Measurements from ENCODE around the gene CDH8. TPM values are rescaled to one million over a fixed set of nuclear protein-coding genes. Genes with fewer than 3 reads are reported as not detected.

Gene CDH8
- total RNA-seq, 2 donors from 2014 or later = not detected

DNA sequence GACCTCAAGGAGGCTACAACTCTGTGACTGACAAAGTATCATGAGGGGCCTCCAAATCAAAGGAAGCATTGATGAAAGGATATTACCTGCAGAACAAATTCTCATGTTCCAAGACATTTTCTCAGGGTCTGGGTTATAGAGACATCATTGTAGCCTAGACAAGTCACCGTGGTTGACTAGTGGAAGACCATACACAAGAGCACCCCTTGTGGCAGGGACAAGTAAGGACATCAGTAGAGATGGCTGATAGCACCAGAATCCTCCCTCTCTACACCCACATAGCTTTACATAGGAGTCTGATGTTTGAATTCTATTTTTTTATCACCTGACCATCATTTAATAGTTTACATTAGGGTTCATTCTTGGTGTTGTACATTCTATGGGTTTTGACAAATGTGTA lies 32.5 kb upstream of the CDH8 start:
- no peak overlapping the region for H3K27ac ChIP-seq
- H3K4me1 ChIP-seq = no peaks in the 10 kb centered on the region
- 71 to 95% methylated on average over 1 of the region's 1 CpG for WGBS, 2 donors
- DNase-seq (no peak), ATAC-seq (no peak)
- intact Hi-C loops (cut with DNase I) = no loop called here
- H3K36me3 ChIP-seq (replicated peaks in 1 of 2; ENCODE audit: insufficient read depth in 1 of 2, low read depth in 2 of 2) = no peaks in the 10 kb centered on the region
- no peaks in the 10 kb centered on the region for H3K27me3 ChIP-seq
- no peak overlapping the region for H3K4me3 ChIP-seq
- H3K9me3 ChIP-seq = no peaks in the 10 kb centered on the region
- TF ChIP-seq POLR2A (IDR thresholded peaks at IDR 0.05) = no peak

DNA sequence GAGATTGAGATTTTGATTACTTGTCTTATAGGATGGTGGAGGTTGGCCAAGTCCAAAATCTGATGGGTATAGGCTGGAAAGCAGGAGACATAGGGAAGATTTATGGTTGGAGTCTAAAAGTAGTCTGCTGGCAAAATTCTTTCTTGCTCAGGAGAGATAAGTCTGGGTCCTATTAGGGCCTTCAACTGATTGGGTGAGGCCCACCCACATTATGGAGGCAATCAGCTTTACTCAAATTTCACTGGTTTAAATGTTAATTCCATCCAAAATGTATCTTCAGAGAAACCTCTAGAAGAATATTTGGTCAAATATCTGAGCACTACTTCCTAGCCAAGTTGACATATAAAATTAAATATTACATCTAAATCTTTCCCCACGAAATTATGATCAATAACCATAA lies 31.7 kb upstream of the CDH8 start:
- no peak overlapping the region for H3K27ac ChIP-seq
- 33 to 51% methylated on average over 1 of the region's 1 CpG for WGBS, 2 donors
- no peaks in the 10 kb centered on the region for H3K36me3 ChIP-seq (replicated peaks in 1 of 2; ENCODE audit: insufficient read depth in 1 of 2, low read depth in 2 of 2)
- no peak for DNase-seq
- H3K27me3 ChIP-seq = no peaks in the 10 kb centered on the region
- ATAC-seq = no peak
- no peak overlapping the region for H3K4me3 ChIP-seq
- no peaks in the 10 kb centered on the region for H3K4me1 ChIP-seq
- TF ChIP-seq POLR2A (IDR thresholded peaks at IDR 0.05) = no peak
- TF ChIP-seq, protein P1, sequence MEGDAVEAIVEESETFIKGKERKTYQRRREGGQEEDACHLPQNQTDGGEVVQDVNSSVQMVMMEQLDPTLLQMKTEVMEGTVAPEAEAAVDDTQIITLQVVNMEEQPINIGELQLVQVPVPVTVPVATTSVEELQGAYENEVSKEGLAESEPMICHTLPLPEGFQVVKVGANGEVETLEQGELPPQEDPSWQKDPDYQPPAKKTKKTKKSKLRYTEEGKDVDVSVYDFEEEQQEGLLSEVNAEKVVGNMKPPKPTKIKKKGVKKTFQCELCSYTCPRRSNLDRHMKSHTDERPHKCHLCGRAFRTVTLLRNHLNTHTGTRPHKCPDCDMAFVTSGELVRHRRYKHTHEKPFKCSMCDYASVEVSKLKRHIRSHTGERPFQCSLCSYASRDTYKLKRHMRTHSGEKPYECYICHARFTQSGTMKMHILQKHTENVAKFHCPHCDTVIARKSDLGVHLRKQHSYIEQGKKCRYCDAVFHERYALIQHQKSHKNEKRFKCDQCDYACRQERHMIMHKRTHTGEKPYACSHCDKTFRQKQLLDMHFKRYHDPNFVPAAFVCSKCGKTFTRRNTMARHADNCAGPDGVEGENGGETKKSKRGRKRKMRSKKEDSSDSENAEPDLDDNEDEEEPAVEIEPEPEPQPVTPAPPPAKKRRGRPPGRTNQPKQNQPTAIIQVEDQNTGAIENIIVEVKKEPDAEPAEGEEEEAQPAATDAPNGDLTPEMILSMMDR (IDR thresholded peaks at IDR 0.05) = no peak
- no peaks in the 10 kb centered on the region for H3K9me3 ChIP-seq
- intact Hi-C loops (cut with DNase I) = no loop called here

DNA sequence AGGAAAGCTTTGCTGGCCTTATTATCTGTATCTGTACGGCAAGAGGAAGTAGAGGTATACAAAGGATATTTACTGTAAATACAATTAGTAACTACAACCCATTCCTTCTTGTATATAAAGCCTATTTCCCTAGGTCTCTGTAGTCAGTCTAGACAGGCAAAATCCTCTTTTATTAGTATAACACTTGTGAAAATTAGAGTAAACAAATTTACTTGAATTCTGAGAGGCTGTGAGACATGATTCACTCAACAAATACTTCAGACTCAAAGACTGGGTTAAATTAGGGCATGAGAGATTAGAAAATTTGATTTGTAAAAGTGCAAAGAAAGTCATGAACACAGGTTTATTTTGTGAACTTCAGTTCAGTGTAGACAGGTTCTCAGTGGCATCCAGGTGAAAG lies 30.9 kb upstream of the CDH8 start:
- Histone ChIP-seq H3K9me3 (no peaks in the 10 kb centered on the region), H3K4me3 (no peak overlapping the region), H3K27ac (no peak overlapping the region), H3K4me1 (no peaks in the 10 kb centered on the region), H3K36me3 (replicated peaks in 1 of 2; ENCODE audit: insufficient read depth in 1 of 2, low read depth in 2 of 2) (no peaks in the 10 kb centered on the region), H3K27me3 (no peaks in the 10 kb centered on the region)
- TF ChIP-seq, protein P1 (IDR thresholded peaks at IDR 0.05) = no peak
- no peak for TF ChIP-seq POLR2A (IDR thresholded peaks at IDR 0.05)
- no peak for ATAC-seq
- WGBS, 2 donors = 32 to 63% methylated on average over 1 of the region's 1 CpG
- no peak for DNase-seq
- intact Hi-C loops (cut with DNase I) = no loop called here

DNA sequence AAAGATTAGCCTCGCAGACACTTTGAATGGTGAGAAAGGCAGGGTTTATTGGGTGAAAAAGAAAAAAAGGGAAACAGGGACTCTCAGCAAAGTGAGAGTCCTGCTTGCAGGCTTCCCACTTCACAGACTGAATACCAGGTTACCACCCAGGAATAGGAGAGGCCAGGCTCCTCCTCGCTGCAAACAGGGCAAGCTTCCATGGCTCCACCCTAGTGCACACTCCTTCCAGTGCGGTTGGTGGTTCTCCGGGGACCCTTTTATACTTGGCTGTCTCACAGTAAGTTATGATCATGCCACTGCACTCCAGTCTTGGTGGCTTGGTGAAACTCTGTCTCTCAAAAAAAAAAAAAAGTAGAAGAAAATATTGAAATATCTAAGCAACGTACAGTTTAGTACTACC lies 30.5 kb upstream of the CDH8 start:
- Histone ChIP-seq H3K4me3 (no peak overlapping the region), H3K36me3 (replicated peaks in 1 of 2; ENCODE audit: insufficient read depth in 1 of 2, low read depth in 2 of 2) (no peaks in the 10 kb centered on the region), H3K27ac (no peak overlapping the region), H3K9me3 (no peaks in the 10 kb centered on the region), H3K4me1 (no peaks in the 10 kb centered on the region), H3K27me3 (no peaks in the 10 kb centered on the region)
- ATAC-seq (no peak), DNase-seq (no peak)
- TF ChIP-seq, protein P1 (IDR thresholded peaks at IDR 0.05) = no peak
- TF ChIP-seq POLR2A (IDR thresholded peaks at IDR 0.05) = no peak
- intact Hi-C loops (cut with DNase I) = no loop called here
- 68 to 71% methylated on average over 5 of the region's 5 CpGs for WGBS, 2 donors

DNA sequence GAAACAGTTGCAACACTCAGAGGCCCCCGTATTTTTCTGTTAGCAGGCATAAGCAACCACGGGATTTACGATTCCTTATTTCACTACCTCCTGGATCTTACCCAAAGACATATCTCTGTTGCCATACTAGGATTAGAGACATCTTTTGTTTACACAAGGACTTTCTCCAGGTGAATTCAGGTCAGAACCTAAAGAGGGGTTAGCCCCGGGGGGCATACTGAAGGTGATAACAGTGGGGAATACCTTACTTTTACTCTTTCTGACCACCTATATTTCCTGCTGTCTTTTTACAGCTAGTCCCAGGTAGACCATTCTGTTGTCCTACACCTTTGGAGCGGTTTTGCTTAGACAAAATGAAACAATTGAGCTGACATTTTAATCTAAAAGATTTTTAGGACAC lies 27.9 kb upstream of the CDH8 start:
- DNase-seq (no peak), ATAC-seq (no peak)
- Histone ChIP-seq H3K9me3 (no peaks in the 10 kb centered on the region), H3K4me3 (no peak overlapping the region), H3K36me3 (replicated peaks in 1 of 2; ENCODE audit: insufficient read depth in 1 of 2, low read depth in 2 of 2) (no peaks in the 10 kb centered on the region), H3K27me3 (no peaks in the 10 kb centered on the region), H3K4me1 (no peaks in the 10 kb centered on the region), H3K27ac (no peak overlapping the region)
- 35 to 56% methylated on average over 5 of the region's 5 CpGs for WGBS, 2 donors
- intact Hi-C loops (cut with DNase I) = no loop called here
- TF ChIP-seq POLR2A (IDR thresholded peaks at IDR 0.05) = no peak
- TF ChIP-seq, protein P1 (IDR thresholded peaks at IDR 0.05) = no peak

Data from body of pancreas (tissue), 4 donors.